Type B pancreatic cell (in vitro differentiated cells): Measurements from ENCODE around the gene TGM2. TPM values are rescaled to one million over a fixed set of nuclear protein-coding genes. Genes with fewer than 3 reads are reported as not detected.
"Not testable (repeated sequence)": the region's sequence is repeated elsewhere in the genome, so short reads cannot be mapped to it uniquely, and the experiment has no call there.

Experiments used
- DNase-seq: peaks from one replicate; pipeline ENCODE4 v3.0.0; 2021; ENCODE audit warnings: mixed read lengths; ENCODE audit not compliant: unreplicated experiment; ENCODE audit errors: extremely low spot score
- H3K27ac Mint-ChIP-seq: 2 replicates; pipeline ENCODE4 v1.8.0; 2021; ENCODE audit warnings: mild to moderate bottlenecking, mixed read lengths
- H3K27me3 Mint-ChIP-seq: 2 replicates; pipeline ENCODE4 v1.8.0; 2021; ENCODE audit warnings: mixed read lengths
- H3K36me3 Mint-ChIP-seq: 2 replicates; pipeline ENCODE4 v1.8.0; 2021; ENCODE audit warnings: mixed read lengths
- H3K4me1 Mint-ChIP-seq: one replicate; pipeline ENCODE4 v1.8.0; 2021; ENCODE audit warnings: mixed read lengths; ENCODE audit not compliant: unreplicated experiment
- H3K4me3 Mint-ChIP-seq: 2 replicates; pipeline ENCODE4 v1.8.0; 2021; ENCODE audit warnings: mild to moderate bottlenecking, mixed read lengths
- H3K9me3 Mint-ChIP-seq: 2 replicates; pipeline ENCODE4 v1.8.0; 2021; ENCODE audit warnings: mixed read lengths
- total RNA-seq: library from RNA; stranded (reverse); gene quantifications from 2 replicates; pipeline ENCODE4 v1.2.1, GENCODE V29; 2021; ENCODE audit warnings: low replicate concordance
- TF ChIP-seq, protein P1 (sequence below): fragments of 200-600 bp; sonication (generic); conservative IDR thresholded peaks from 2 replicates; pipeline ENCODE4 v1.5.0; 2021; ENCODE audit warnings: antibody characterized with exemption, mild to moderate bottlenecking

Gene TGM2
- total RNA-seq, 1 donor from 2014 or later = 31.7 TPM

- Mint-ChIP-seq H3K36me3 (no peaks in the 10 kb centered on the region), H3K27ac (peak overlapping the region; percentile 50), H3K4me3 (peak overlapping the region; percentile 21), H3K9me3 (no peaks in the 10 kb centered on the region), H3K27me3 (no peaks in the 10 kb centered on the region), H3K4me1 (peaks cover 32% of the 10 kb centered on the region)
- TF ChIP-seq, protein P1, sequence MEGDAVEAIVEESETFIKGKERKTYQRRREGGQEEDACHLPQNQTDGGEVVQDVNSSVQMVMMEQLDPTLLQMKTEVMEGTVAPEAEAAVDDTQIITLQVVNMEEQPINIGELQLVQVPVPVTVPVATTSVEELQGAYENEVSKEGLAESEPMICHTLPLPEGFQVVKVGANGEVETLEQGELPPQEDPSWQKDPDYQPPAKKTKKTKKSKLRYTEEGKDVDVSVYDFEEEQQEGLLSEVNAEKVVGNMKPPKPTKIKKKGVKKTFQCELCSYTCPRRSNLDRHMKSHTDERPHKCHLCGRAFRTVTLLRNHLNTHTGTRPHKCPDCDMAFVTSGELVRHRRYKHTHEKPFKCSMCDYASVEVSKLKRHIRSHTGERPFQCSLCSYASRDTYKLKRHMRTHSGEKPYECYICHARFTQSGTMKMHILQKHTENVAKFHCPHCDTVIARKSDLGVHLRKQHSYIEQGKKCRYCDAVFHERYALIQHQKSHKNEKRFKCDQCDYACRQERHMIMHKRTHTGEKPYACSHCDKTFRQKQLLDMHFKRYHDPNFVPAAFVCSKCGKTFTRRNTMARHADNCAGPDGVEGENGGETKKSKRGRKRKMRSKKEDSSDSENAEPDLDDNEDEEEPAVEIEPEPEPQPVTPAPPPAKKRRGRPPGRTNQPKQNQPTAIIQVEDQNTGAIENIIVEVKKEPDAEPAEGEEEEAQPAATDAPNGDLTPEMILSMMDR = no peak
- DNase-seq = no peak
Observed at GRCh38 chr20:38108986-38109541, 56.0 kb downstream of the TGM2 start.

DNA sequence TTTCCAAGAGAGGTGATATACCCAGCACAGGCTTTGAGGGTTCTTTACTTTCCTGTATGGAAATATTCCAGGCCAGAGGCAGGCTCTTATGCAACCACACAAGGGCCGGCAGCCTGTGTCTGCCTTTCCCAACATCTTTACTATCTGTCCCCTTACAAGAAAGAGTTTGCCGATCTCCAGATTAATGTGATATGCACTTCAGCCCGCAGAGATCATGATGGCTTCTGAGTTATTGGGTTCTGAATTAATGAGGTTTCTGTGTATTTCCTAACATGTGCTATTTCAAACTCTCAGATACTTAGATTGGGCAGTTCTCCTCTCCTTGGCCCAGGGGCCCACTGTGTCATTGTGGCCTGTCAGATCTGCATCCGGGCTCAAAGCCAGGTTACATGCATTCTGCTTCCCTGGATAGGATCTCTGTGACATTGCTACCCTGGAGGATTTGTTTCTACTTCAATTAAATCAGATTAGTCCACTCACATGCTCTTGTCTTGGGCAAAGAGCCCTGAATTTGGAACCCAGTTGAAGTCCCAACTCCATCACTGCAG, 56.6 kb downstream of the TGM2 start:
- peak overlapping the region; percentile 50 for H3K27ac Mint-ChIP-seq
- peaks cover 27% of the 10 kb centered on the region for H3K4me1 Mint-ChIP-seq
- H3K9me3 Mint-ChIP-seq = no peaks in the 10 kb centered on the region
- DNase-seq = no peak
- TF ChIP-seq, protein P1 = no peak
- H3K36me3 Mint-ChIP-seq = no peaks in the 10 kb centered on the region
- H3K27me3 Mint-ChIP-seq = no peaks in the 10 kb centered on the region
- H3K4me3 Mint-ChIP-seq = no peak overlapping the region

- not testable (repeated sequence) for H3K27ac Mint-ChIP-seq, H3K36me3 Mint-ChIP-seq, H3K27me3 Mint-ChIP-seq
Observed at GRCh38 chr20:38107916-38108315, 57.2 kb downstream of the TGM2 start.

DNA sequence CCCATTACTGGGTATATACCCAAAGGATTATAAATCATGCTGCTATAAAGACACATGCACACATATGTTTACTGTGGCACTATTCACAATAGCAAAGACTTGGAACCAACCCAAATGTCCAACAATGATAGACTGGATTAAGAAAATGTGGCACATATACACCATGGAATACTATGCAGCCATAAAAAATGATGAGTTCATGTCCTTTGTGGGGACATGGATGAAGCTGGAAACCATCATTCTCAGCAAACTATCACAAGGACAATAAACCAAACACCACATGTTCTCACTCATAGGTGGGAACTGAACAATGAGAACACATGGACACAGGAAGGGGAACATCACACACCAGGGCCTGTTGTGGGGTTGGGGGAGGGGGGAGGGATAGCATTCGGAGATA, 57.7 kb downstream of the TGM2 start:
- not testable (repeated sequence) for H3K36me3 Mint-ChIP-seq, H3K27ac Mint-ChIP-seq, H3K27me3 Mint-ChIP-seq, DNase-seq, H3K4me3 Mint-ChIP-seq, H3K9me3 Mint-ChIP-seq
- H3K4me1 Mint-ChIP-seq = peaks cover 24% of the 10 kb centered on the region

More at GRCh38 chr20:38107916-38108315, 57.2 kb downstream of the TGM2 start:
- DNase-seq, H3K4me3 Mint-ChIP-seq, H3K9me3 Mint-ChIP-seq: not testable (repeated sequence)
- peaks cover 24% of the 10 kb centered on the region for H3K4me1 Mint-ChIP-seq

DNA sequence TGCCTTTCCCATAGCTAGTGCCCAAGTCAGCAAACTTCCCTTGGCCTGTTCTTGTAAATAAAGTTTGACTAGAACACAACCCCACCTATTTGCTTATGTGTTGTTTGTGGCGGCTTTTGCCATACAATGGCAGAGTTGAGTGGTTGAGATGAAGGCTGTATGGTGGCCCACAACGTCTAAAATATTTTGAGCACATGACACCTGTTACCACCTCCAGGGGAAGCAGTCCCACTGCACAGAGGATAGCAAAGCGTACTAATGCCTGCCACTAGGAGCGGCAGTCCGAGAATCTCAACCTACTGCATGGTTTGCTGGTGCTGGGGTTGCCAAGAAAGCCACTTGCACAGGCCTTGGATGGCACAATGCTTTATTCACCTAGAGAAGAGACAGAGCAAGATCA, 58.6 kb downstream of the TGM2 start:
- H3K27me3 Mint-ChIP-seq = no peaks in the 10 kb centered on the region
- peaks cover 24% of the 10 kb centered on the region for H3K4me1 Mint-ChIP-seq
- no peak overlapping the region for H3K4me3 Mint-ChIP-seq
- no peak overlapping the region for H3K27ac Mint-ChIP-seq
- TF ChIP-seq, protein P1 = no peak
- H3K9me3 Mint-ChIP-seq = no peaks in the 10 kb centered on the region
- DNase-seq = no peak
- no peaks in the 10 kb centered on the region for H3K36me3 Mint-ChIP-seq

GRCh38 chr20:38104285-38104684, 60.8 kb downstream of the TGM2 start:
- DNase-seq = no peak
- Mint-ChIP-seq H3K27me3 (no peaks in the 10 kb centered on the region), H3K36me3 (no peaks in the 10 kb centered on the region), H3K27ac (no peak overlapping the region), H3K9me3 (no peaks in the 10 kb centered on the region), H3K4me1 (peaks cover 11% of the 10 kb centered on the region), H3K4me3 (no peak overlapping the region)
- TF ChIP-seq, protein P1 = no peak

GRCh38 chr20:38102206-38102605, 62.9 kb downstream of the TGM2 start:
- not testable (repeated sequence) for H3K4me1 Mint-ChIP-seq, H3K4me3 Mint-ChIP-seq, H3K27ac Mint-ChIP-seq, H3K36me3 Mint-ChIP-seq, H3K9me3 Mint-ChIP-seq, H3K27me3 Mint-ChIP-seq, DNase-seq
